ENCODE results near the gene DNAJB2.
"Not testable (repeated sequence)": the region's sequence is repeated elsewhere in the genome, so short reads cannot be mapped to it uniquely, and the experiment has no call there.

The DNAJB2 gene

GRCh38 chr2:219258942-219259341 lies 20.2 kb upstream of the DNAJB2 start:
- DNase-seq (ENCODE audit: low read depth in 2 of 2), result not testable (repeated sequence)

GRCh38 chr2:219261024-219261855 lies 17.9 kb upstream of the DNAJB2 start:
- no peak for DNase-seq (ENCODE audit: low read depth in 2 of 2)

- DNase-seq (ENCODE audit: low read depth in 2 of 2), result no peak
These were observed 12.9 kb upstream of the DNAJB2 start for GRCh38 chr2:219266232-219266631.

GRCh38 chr2:219266886-219267285 lies 12.3 kb upstream of the DNAJB2 start:
- no peak for DNase-seq (ENCODE audit: low read depth in 2 of 2)

GRCh38 chr2:219268294-219268693 lies 10.9 kb upstream of the DNAJB2 start:
- no peak for DNase-seq (ENCODE audit: low read depth in 2 of 2)

GRCh38 chr2:219269362-219270054 lies 9.7 kb upstream of the DNAJB2 start:
- no peak for DNase-seq (ENCODE audit: low read depth in 2 of 2)

- no peak for DNase-seq (ENCODE audit: low read depth in 2 of 2)
These were observed 9.2 kb upstream of the DNAJB2 start for GRCh38 chr2:219270055-219270372.

GRCh38 chr2:219271021-219271420 lies 8.1 kb upstream of the DNAJB2 start:
- no peak for DNase-seq (ENCODE audit: low read depth in 2 of 2)

- DNase-seq (ENCODE audit: low read depth in 2 of 2), result no peak
These were observed 6.8 kb upstream of the DNAJB2 start for GRCh38 chr2:219272356-219272755.

- no peak for DNase-seq (ENCODE audit: low read depth in 2 of 2)
These were observed 6.2 kb upstream of the DNAJB2 start for GRCh38 chr2:219272995-219273394.

GRCh38 chr2:219273937-219274336 lies 5.2 kb upstream of the DNAJB2 start:
- DNase-seq (ENCODE audit: low read depth in 2 of 2), result no peak

- no peak for DNase-seq (ENCODE audit: low read depth in 2 of 2)
These were observed 4.7 kb upstream of the DNAJB2 start for GRCh38 chr2:219274361-219274921.

GRCh38 chr2:219277703-219278654 lies 1.2 kb upstream of the DNAJB2 start:
- peak; percentile 64 to 67 for DNase-seq (ENCODE audit: low read depth in 2 of 2)

GRCh38 chr2:219278655-219279150 lies 463 bp upstream of the DNAJB2 start:
- DNase-seq (ENCODE audit: low read depth in 2 of 2), result no peak

- DNase-seq (ENCODE audit: low read depth in 2 of 2), result no peak
These were observed 850 bp downstream of the DNAJB2 start for GRCh38 chr2:219279916-219280516.

- no peak for DNase-seq (ENCODE audit: low read depth in 2 of 2)
These were observed 1.5 kb downstream of the DNAJB2 start for GRCh38 chr2:219280651-219281050.

GRCh38 chr2:219281588-219281987 lies 2.4 kb downstream of the DNAJB2 start:
- no peak for DNase-seq (ENCODE audit: low read depth in 2 of 2)

GRCh38 chr2:219282375-219282774 lies 3.2 kb downstream of the DNAJB2 start:
- no peak for DNase-seq (ENCODE audit: low read depth in 2 of 2)

- no peak for DNase-seq (ENCODE audit: low read depth in 2 of 2)
These were observed 3.9 kb downstream of the DNAJB2 start for GRCh38 chr2:219282943-219283581.

GRCh38 chr2:219284501-219285372 lies 5.6 kb downstream of the DNAJB2 start:
- DNase-seq (ENCODE audit: low read depth in 2 of 2), result no peak
